Muscle layer of duodenum (tissue), 2 donors: ENCODE measurements around the gene CPXM1.
"Not testable (repeated sequence)": the region's sequence is repeated elsewhere in the genome, so short reads cannot be mapped to it uniquely, and the experiment has no call there.

ENCODE experiments used
- H3K27ac ChIP-seq: one replicate; pipeline ENCODE4 v1.7.0; 2013; ENCODE audit warnings: mild to moderate bottlenecking, low read length
- H3K27me3 ChIP-seq: one replicate; pipeline ENCODE4 v1.7.0; 2013; ENCODE audit warnings: low read depth, mild to moderate bottlenecking, control low read depth, low read length
- H3K36me3 ChIP-seq, 2 donors: one replicate each; pipeline ENCODE4 v1.7.0; 2013; ENCODE audit warnings: low read length in 2 of 2, control low read depth in 1 of 2, mild to moderate bottlenecking in 1 of 2; ENCODE audit not compliant: insufficient read depth in 2 of 2, control insufficient read depth in 1 of 2
- H3K4me1 ChIP-seq, 2 donors: one replicate each; pipeline ENCODE4 v1.7.0; 2013; ENCODE audit warnings: low read length in 2 of 2, mild to moderate bottlenecking in 2 of 2, control low read depth in 1 of 2, moderate library complexity in 1 of 2; ENCODE audit not compliant: insufficient read depth in 2 of 2, control insufficient read depth in 1 of 2
- H3K4me3 ChIP-seq, 2 donors: one replicate each; pipeline ENCODE4 v1.7.0; 2013; ENCODE audit warnings: low read length in 2 of 2, low read depth in 1 of 2, mild to moderate bottlenecking in 1 of 2
- H3K9me3 ChIP-seq, 2 donors: one replicate each; pipeline ENCODE4 v1.7.0; 2013; ENCODE audit warnings: low read length in 2 of 2, control low read depth in 1 of 2, mild to moderate bottlenecking in 1 of 2; ENCODE audit not compliant: control insufficient read depth in 1 of 2
- donor health status: healthy.

Gene CPXM1

DNA sequence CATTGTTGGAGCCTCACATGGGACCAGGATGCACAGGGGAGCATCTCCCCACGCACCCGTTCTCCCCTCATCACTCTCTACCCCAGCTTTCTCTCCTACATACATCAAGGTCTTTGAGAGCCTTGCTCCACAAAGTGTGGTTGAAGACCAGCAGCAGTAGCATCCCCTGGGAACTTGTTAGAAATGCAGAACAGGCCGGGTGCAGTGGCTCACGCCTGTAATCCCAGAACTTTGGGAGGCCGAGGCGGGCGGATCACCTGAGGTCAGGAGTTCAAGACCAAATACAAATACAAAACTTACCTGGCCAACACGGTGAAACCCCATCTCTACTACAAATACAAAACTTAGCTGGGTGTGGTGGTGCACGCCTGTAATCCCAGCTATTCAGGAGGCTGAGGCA is 7.5 kb upstream of the CPXM1 start:
- H3K27me3 ChIP-seq, result peaks cover 24% of the 10 kb centered on the region

DNA sequence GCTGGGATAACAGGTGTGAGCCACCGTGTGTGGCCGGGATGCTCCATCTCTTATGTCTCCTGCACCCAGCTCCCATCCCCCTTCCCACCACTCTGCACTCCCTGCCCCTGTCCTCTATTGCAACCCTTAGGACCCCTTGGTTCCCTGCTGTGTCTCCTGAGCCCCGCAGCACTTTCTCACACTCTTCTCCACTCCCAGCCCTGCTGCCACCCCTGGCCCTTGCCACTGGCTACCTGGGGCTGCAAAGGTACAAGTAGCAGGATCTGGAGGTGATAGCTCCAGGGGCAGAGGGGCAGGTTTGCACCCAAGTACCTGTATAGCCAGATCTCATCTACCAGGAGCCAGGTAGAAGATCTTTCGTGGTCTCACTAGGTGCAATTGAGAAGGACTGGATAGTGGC is 6.6 kb upstream of the CPXM1 start:
- Histone ChIP-seq H3K27me3 (peaks cover 24% of the 10 kb centered on the region), H3K27ac (no peak overlapping the region), H3K9me3 (peaks cover 0 to 3% of the 10 kb centered on the region in 2 donors), H3K36me3 (no peaks in the 10 kb centered on the region), H3K4me3 (no peak overlapping the region), H3K4me1 (peaks cover 0 to 4% of the 10 kb centered on the region in 2 donors)

More for the DNA sequence above, 7.5 kb upstream of the CPXM1 start:
- H3K9me3 ChIP-seq, H3K36me3 ChIP-seq, H3K27ac ChIP-seq, H3K4me3 ChIP-seq, H3K4me1 ChIP-seq: not testable (repeated sequence)

DNA sequence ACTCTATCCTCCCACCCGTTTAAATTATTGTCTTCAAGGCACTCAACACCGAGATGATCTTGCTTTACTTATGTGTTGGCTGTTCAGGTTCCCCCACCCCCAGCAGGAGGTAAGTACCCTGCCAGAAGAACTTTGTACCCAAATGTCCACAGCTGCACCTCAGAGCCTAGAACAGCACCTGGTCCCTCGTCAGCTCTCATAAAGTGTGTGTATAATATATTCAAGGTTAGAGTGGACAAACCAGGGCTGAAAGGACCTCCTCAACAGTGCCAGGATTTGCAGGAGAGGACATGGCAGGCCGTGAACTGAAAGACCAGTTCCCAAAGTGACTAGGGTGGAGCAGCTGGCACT is 5.9 kb upstream of the CPXM1 start:
- no peak overlapping the region for H3K27ac ChIP-seq
- H3K36me3 ChIP-seq, result no peaks in the 10 kb centered on the region
- no peak overlapping the region for H3K4me3 ChIP-seq
- H3K27me3 ChIP-seq, result peaks cover 27% of the 10 kb centered on the region
- peaks cover 0 to 4% of the 10 kb centered on the region in 2 donors for H3K4me1 ChIP-seq
- no peaks in the 10 kb centered on the region for H3K9me3 ChIP-seq

DNA sequence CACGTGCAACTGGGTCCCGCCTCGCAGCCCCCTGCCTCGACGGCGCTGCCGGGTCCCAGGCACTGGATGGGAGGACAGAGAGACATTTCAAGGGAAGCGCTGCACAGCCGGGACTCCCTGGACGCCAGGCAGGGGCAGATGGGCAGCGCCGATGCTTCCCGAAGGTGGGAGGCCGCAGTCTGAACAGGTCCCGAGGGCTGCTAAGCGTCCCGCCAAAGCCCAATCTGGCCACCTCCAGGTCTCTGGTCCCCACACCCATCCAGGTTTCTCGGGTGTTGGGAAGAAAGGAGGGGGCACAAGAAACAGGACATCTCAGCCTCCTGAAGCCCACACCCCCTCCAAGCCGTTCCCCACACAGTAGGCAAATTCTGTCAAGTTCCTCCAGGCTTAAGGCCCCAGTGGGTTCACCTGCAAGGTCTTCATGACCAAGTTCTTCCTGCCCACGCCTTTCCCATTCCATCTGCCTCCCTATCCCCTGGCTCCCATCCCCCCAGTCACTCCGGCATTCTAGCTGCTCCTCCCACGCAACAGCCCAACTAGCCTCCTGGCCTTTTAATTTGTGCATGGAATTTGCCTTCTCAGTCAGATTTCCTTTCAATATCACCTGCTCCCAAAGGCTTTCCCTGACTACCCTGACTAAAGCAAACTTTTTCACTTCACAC is 5.4 kb upstream of the CPXM1 start:
- Histone ChIP-seq H3K27me3 (peaks cover 32% of the 10 kb centered on the region), H3K9me3 (no peaks in the 10 kb centered on the region), H3K36me3 (no peaks in the 10 kb centered on the region), H3K4me1 (peaks cover 0 to 5% of the 10 kb centered on the region in 2 donors), H3K27ac (no peak overlapping the region), H3K4me3 (no peak overlapping the region)

DNA sequence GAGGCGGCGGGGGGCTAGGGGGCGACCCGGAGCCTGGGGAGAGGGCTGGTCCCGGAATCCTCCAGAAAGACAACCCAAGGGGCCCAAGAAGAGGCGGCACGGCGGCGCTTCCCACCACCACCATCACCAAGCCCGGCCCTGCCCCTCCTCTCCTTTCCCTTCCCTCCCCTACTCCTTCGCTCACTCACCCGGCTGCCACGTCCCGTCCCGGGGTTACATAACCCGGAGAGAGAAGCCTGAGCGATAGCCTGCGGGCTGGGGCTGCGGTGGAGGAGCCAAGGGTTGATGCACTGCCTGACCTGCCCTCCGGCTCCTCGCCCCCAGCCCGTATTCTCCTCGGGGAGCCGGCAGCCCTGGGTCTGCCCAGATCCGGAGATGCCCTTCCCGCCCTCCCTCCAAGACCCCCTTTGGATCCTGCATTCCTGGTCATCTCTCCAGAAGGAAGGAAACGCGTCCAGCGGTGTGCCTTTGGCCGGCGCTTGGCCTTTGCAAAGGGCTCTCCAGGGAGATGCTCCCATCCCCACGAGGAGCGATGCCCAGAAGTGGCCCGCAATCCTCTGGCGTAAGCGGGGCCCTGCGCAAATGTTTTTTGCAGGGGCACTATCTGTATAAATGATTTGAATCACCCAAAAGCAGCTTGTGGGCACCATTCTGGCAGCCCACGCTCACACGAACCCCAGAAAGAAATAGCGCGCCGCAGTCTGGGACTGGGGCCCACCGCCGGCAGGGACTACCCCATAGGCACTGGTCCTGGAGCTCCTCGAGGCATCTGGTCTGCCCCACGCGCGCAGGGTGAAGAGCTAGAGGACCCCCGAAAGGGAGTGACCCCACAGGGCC is 4.6 kb upstream of the CPXM1 start:
- H3K27ac ChIP-seq, result no peak overlapping the region
- peaks cover 36% of the 10 kb centered on the region for H3K27me3 ChIP-seq
- peaks cover 0 to 13% of the 10 kb centered on the region in 2 donors for H3K4me1 ChIP-seq
- no peak overlapping the region for H3K4me3 ChIP-seq
- H3K36me3 ChIP-seq, result no peaks in the 10 kb centered on the region
- H3K9me3 ChIP-seq, result no peaks in the 10 kb centered on the region

DNA sequence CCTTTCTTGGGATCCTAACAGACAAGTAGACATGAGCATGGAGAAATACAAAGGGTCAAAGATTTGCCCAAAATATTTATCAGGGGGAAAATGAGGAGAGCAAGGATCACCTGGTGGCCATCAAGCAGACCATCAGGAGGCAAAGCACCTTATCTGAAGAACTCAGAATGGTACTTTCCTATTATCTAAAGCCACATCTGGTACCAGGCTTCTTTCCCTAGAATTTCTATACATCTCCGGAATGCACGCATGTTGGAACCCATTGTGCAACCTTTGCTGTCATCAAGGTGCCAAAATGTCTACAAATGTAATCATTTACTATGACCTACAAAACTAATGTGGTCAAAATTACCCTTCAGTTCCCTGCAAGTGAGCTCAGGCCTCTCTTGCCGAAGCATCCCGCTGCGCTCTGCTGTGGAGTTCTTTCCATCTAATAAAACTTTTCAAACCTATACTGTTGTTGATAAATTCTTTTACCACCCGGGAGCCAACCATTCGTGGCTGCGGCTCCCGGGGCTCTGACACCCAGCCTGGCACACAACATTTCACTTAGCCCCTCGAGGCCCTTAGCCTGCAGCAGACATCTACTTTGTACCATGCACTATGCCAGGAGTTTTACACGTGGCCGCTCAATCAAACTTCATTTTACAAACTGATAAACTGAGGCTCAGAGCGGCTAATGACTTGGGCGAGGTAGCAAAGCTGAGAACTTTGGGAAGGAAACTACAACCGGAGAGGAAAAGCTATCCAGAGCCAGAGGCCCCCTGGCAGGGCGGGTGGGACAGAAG is 3.8 kb upstream of the CPXM1 start:
- Histone ChIP-seq H3K27me3 (peaks cover 44% of the 10 kb centered on the region), H3K4me1 (peaks cover 4 to 21% of the 10 kb centered on the region in 2 donors), H3K36me3 (no peaks in the 10 kb centered on the region), H3K9me3 (no peaks in the 10 kb centered on the region), H3K4me3 (no peak overlapping the region), H3K27ac (no peak overlapping the region)

DNA sequence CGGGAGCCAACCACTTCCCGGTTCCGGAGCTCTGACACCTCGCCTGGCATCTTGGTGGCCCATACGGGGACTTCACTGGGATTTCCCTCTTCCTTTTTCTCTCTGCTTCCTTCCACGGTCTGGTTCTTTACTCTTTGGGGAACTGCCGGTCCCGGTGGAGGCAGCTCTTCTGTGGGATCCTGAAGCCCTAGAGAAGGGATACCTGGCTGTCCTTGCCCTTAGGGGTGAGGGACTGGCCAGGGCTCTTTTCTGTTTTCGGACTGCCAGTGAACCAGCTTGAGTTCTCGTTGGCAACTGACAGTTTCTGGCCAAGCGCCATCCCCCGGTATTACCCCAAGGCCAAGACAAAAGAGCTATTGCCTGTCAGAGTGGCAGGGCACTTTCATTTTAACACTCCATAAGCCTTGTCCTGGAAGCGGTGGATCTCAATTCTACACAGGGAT is 880 bp upstream of the CPXM1 start:
- Histone ChIP-seq H3K36me3 (no peaks in the 10 kb centered on the region), H3K27ac (no peak overlapping the region), H3K4me1 (peaks cover 6 to 21% of the 10 kb centered on the region in 2 donors), H3K27me3 (peaks cover 36% of the 10 kb centered on the region), H3K9me3 (no peaks in the 10 kb centered on the region), H3K4me3 (peak overlapping the region in 1 of 2 donors; percentile 1)

DNA sequence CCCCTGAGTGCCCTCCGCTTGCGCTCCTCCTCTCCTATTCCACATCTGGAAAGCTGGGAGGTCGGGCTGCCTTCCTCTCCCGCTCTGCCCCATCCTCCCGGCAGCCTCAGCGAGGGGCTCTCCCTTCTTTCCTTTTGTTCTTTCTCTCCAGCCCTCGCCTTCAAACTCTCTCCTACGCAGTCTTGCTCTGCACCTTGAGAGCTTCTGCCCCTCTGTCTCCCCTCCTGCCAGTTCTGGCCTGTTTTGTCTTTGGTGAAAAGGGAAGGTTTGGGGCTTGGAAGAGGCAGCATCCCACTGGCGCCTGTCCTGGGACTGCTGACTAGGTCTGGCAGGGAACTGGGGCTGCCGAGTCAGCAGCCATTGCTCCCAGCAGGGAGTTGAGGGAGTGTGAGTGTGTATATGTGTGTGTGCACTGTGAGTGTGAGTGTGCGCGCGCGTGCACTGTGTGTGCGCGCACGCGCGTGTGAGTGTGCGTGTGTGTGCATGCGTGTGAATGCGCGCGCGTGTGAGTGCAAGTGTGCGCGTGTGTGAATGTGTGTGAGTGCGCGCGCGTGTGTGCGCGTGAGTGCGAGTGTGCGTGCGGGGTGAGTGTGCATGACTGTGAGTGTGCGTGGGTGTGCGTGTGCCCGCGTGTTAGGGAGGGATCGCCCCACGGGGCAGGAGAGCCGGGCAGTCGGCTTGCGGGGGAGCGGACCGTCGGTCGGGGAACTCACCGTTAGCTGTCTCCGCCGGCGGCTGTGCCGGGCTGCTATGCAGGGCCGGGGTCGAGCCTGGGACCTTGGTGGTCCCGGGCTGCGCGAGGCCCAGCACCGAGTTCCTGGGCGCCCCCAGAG is 523 bp downstream of the CPXM1 start:
- Histone ChIP-seq H3K4me1 (peaks cover 6 to 21% of the 10 kb centered on the region in 2 donors), H3K36me3 (no peaks in the 10 kb centered on the region), H3K27me3 (peaks cover 24% of the 10 kb centered on the region), H3K27ac (no peak overlapping the region), H3K9me3 (no peaks in the 10 kb centered on the region), H3K4me3 (peak overlapping the region; percentile 42 to 61)

DNA sequence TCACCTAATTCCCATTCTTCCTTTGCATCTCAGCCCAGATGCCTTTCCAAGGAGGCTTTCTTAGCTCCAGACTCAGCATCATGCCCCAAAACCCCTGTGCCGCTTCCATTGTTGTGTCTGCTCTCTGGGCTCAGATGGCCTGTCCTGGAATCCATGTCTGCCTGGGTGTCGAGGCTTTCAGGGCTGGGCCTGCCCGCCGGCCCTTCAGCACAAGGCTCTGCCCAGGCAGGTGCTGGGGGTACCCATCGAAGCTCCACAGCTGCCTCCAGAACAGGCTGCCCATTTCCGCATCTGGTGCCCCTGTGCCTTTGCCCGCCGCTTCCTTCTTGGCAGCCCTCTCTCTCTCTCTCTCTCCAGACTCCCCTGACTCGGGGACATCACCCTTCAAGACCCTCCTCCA is 1.2 kb downstream of the CPXM1 start:
- Histone ChIP-seq H3K4me3 (peak overlapping the region; percentile 42 to 61), H3K4me1 (peaks cover 6 to 17% of the 10 kb centered on the region in 2 donors), H3K9me3 (no peaks in the 10 kb centered on the region), H3K36me3 (no peaks in the 10 kb centered on the region), H3K27ac (no peak overlapping the region), H3K27me3 (peaks cover 24% of the 10 kb centered on the region)

DNA sequence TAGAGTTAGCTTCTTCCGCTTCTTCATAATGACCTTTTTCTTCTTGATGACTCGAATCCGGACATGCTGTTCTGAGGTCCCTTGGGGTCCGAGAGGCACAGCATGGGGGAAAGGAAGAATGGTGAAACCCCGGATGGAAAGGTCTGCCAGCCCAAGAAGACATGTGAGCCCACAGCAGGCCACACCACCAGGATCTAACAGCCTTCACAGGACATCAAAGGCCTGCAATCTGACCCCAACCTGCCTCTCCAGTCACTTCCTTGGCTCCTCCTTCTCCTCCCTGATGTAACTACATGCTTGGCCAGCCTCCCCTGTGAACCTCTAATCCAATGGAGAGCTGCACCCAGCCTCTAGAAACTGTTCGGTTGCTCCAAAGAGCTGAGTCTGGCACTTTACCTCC is 1.6 kb downstream of the CPXM1 start:
- no peak overlapping the region for H3K4me3 ChIP-seq
- peaks cover 24% of the 10 kb centered on the region for H3K27me3 ChIP-seq
- H3K4me1 ChIP-seq, result peaks cover 6 to 17% of the 10 kb centered on the region in 2 donors
- no peaks in the 10 kb centered on the region for H3K9me3 ChIP-seq
- no peak overlapping the region for H3K27ac ChIP-seq
- H3K36me3 ChIP-seq, result no peaks in the 10 kb centered on the region
